ENCODE results near the gene ADAMTS8. TPM values are rescaled to one million over a fixed set of nuclear protein-coding genes. Genes with fewer than 3 reads are reported as not detected.

ADAMTS8 gene
- total and polyA plus RNA-seq, 2 donors (not counting 3 experiments of a cell fraction or from before 2014, with no cell fraction given), result not detected

DNA sequence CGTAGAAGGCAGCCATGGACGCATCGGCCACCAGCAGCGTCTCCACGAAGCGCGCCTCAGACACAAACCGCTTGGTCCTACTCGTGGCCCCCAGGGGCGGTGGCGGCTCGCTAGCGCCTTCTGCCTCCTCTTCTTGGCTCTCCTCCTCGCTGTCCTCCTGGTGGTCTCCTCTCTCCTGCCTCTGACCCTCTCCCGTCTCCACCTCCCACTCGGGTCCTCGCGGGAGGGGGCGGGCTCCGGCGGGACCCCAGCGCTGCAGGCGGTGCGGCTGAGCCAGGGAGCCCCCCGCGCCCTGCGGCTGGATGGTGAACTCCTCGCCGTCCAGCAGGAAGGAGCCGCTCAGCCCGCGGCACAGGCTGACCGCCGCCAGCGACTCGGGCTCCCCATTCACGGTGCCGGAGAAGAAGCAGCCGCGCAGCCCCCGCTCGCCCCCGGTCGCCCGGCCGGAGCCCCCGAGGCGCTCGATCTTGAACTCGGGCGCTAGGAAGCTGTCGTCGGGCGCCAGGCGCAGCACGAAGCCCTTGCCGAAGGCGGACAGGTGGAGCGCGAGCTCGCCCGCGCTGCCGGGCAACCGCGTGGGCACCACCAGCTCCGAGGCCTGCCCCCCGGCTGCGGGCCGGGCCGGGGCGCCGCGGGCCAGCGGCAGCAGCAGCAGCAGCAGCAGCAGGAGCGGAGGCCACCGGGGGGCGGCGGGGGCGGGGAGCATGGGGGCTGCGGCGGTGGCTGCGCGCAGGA, 661 bp downstream of the ADAMTS8 start:
- Histone ChIP-seq H3K4me2 (ENCODE audit: insufficient read depth, low read length) (no peak overlapping the region), H3K4me1 (ENCODE audit: control insufficient read depth, extremely low read depth, insufficient read depth, low read length) (no peaks in the 10 kb centered on the region), H3K27me3 (ENCODE audit: control insufficient read depth in 2 of 2, insufficient read depth in 2 of 2, low read length in 2 of 2) (peaks cover 46 to 48% of the 10 kb centered on the region in 2 experiments), H3K79me2 (ENCODE audit: control insufficient read depth, insufficient read depth, low read length) (no peaks in the 10 kb centered on the region), H3K36me3 (ENCODE audit: control insufficient read depth in 2 of 2, extremely low read depth in 1 of 2, insufficient read depth in 2 of 2, low read length in 2 of 2) (no peaks in the 10 kb centered on the region), H3K9me3 (replicated peaks; ENCODE audit: control insufficient read depth, insufficient read depth, low read length) (no peaks in the 10 kb centered on the region), H2AFZ (ENCODE audit: low read depth, low read length) (no peak overlapping the region), H4K20me1 (replicated peaks; ENCODE audit: control insufficient read depth, extremely low read depth, insufficient read depth, low read length) (no peaks in the 10 kb centered on the region), H3K9me1 (replicated peaks; ENCODE audit: control insufficient read depth, extremely low read depth, insufficient read depth, low read length) (no peaks in the 10 kb centered on the region), H3K9ac (replicated peaks; ENCODE audit: extremely low read depth, insufficient read depth, low read length) (no peak overlapping the region), H3K4me3 (replicated peaks in 1 of 3; ENCODE audit: insufficient read depth in 1 of 3, low read depth in 1 of 3, low read length in 3 of 3) (peak overlapping the region in 1 of 3 experiments; percentile 8), H3K27ac (ENCODE audit: insufficient read depth, low read depth, low read length) (no peak overlapping the region)
- intact Hi-C loops (cut with micrococcal nuclease), result no loop called here
- dilution Hi-C loops (cut with MboI; ENCODE audit: extremely low pct_ligation_motif_present, low sequenced_read_pairs), result loop anchor here (25.0 kb wide), 1 partner anchor 435 kb away; no protein-coding TSS in a partner anchor
- ChIA-PET POLR2A (no interaction called here), CTCF (interaction anchor here (1.4 to 12.3 kb wide), 4 partner anchors 215 to 1246 kb away, joined by 3 to 464 read pairs (median 11); no protein-coding TSS in a partner anchor)
- TF ChIP-seq, protein P1, sequence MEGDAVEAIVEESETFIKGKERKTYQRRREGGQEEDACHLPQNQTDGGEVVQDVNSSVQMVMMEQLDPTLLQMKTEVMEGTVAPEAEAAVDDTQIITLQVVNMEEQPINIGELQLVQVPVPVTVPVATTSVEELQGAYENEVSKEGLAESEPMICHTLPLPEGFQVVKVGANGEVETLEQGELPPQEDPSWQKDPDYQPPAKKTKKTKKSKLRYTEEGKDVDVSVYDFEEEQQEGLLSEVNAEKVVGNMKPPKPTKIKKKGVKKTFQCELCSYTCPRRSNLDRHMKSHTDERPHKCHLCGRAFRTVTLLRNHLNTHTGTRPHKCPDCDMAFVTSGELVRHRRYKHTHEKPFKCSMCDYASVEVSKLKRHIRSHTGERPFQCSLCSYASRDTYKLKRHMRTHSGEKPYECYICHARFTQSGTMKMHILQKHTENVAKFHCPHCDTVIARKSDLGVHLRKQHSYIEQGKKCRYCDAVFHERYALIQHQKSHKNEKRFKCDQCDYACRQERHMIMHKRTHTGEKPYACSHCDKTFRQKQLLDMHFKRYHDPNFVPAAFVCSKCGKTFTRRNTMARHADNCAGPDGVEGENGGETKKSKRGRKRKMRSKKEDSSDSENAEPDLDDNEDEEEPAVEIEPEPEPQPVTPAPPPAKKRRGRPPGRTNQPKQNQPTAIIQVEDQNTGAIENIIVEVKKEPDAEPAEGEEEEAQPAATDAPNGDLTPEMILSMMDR (IDR thresholded peaks at IDR 0.05; ENCODE audit: extremely low read depth in 1 of 2, insufficient read depth in 1 of 2, low read depth in 1 of 2, low read length in 2 of 2), result peak in 1 of 2 donors; percentile 4
- no peak for TF ChIP-seq POLR2A (IDR thresholded peaks at IDR 0.05; ENCODE audit: low read depth, low read length)
- peak; percentile 81 for TF ChIP-seq EZH2 (IDR thresholded peaks at IDR 0.05; ENCODE audit: borderline replicate concordance, low read depth, low read length, severe bottlenecking)
- no peak for TF ChIP-seq MYC (IDR thresholded peaks at IDR 0.05; ENCODE audit: low read depth, low read length)
- TF ChIP-seq POLR2AphosphoS5 (IDR thresholded peaks at IDR 0.05; ENCODE audit: insufficient read depth, low read depth, low read length), result no peak
- no peak for TF ChIP-seq FOS (IDR thresholded peaks at IDR 0.05; ENCODE audit: borderline replicate concordance, insufficient read depth, low read length)
- FAIRE-seq, result no peak
- BruUV-seq (replicated peaks), result no TSS peak
- DNase-seq (ENCODE audit: low read depth, low spot score), result no peak

Measured in endothelial cell of umbilical vein (primary cell).